NT2/D1 (cell line): Measurements from ENCODE around the gene VENTX.

Source experiments
- DNase-seq: peaks from one replicate; pipeline ENCODE4 v3.0.0-alpha.2; 2011; ENCODE audit warnings: low read depth, low spot score
- H3K27me3 ChIP-seq: 2 replicates; pipeline ENCODE4 v1.6.0; 2011; ENCODE audit warnings: mild to moderate bottlenecking; ENCODE audit not compliant: insufficient read length, insufficient read depth
- H3K36me3 ChIP-seq: 2 replicates; pipeline ENCODE4 v1.6.1; 2011; ENCODE audit warnings: mild to moderate bottlenecking, low read length, mixed read lengths; ENCODE audit not compliant: insufficient read depth, insufficient read length
- H3K4me1 ChIP-seq: 2 replicates; pipeline ENCODE4 v1.5.1; 2011; ENCODE audit not compliant: insufficient read depth, insufficient read length
- H3K4me3 ChIP-seq: 2 replicates; pipeline ENCODE4 v1.5.1; 2011; ENCODE audit warnings: low read depth; ENCODE audit not compliant: insufficient read length
- H3K9ac ChIP-seq: 2 replicates; pipeline ENCODE4 v1.6.0; 2011; ENCODE audit warnings: low read depth; ENCODE audit not compliant: insufficient read length
- H3K9me3 ChIP-seq: 2 replicates; pipeline ENCODE4 v1.5.1; 2011; ENCODE audit warnings: mild to moderate bottlenecking, low read length; ENCODE audit not compliant: insufficient read depth
- SUZ12 ChIP-seq: IDR thresholded peaks from 2 replicates; pipeline ENCODE4 v1.6.1; 2011; ENCODE audit not compliant: insufficient read length, insufficient read depth; ENCODE audit errors: extremely low read depth
- YY1 ChIP-seq: IDR thresholded peaks from 2 replicates; pipeline ENCODE4 v1.6.1; 2011; ENCODE audit not compliant: insufficient read length, insufficient read depth
- ZNF274 ChIP-seq: IDR thresholded peaks from 2 replicates; pipeline ENCODE4 v1.6.1; 2011; ENCODE audit warnings: mild to moderate bottlenecking, low read depth, low read length

Gene VENTX

GRCh38 chr10:133266056-133266795, 28.6 kb downstream of the VENTX start:
- no peaks in the 10 kb centered on the region for H3K9me3 ChIP-seq
- H3K27me3 ChIP-seq, result peaks cover 18% of the 10 kb centered on the region
- H3K4me3 ChIP-seq, result no peak overlapping the region
- TF ChIP-seq YY1, result no peak
- TF ChIP-seq SUZ12, result no peak
- no peak for TF ChIP-seq ZNF274
- no peak for DNase-seq
- H3K36me3 ChIP-seq, result peaks cover 3% of the 10 kb centered on the region
- H3K4me1 ChIP-seq, result peaks cover 6% of the 10 kb centered on the region
- no peak overlapping the region for H3K9ac ChIP-seq

- Histone ChIP-seq H3K9ac (no peak overlapping the region), H3K4me1 (peaks cover 4% of the 10 kb centered on the region), H3K36me3 (peaks cover 3% of the 10 kb centered on the region), H3K27me3 (peaks cover 13% of the 10 kb centered on the region), H3K9me3 (no peaks in the 10 kb centered on the region), H3K4me3 (no peak overlapping the region)
- DNase-seq, result no peak
- TF ChIP-seq SUZ12 (no peak), ZNF274 (no peak), YY1 (no peak)
These were observed 29.6 kb downstream of the VENTX start for GRCh38 chr10:133267293-133267692.

GRCh38 chr10:133267829-133268228, 30.2 kb downstream of the VENTX start:
- Histone ChIP-seq H3K9me3 (no peaks in the 10 kb centered on the region), H3K4me3 (no peak overlapping the region), H3K36me3 (peaks cover 3% of the 10 kb centered on the region), H3K4me1 (peaks cover 4% of the 10 kb centered on the region), H3K27me3 (peaks cover 8% of the 10 kb centered on the region), H3K9ac (no peak overlapping the region)
- no peak for DNase-seq
- TF ChIP-seq SUZ12, result no peak
- TF ChIP-seq YY1, result no peak
- no peak for TF ChIP-seq ZNF274

GRCh38 chr10:133268532-133268931, 30.9 kb downstream of the VENTX start:
- no peak overlapping the region for H3K9ac ChIP-seq
- TF ChIP-seq SUZ12 (no peak), YY1 (no peak), ZNF274 (no peak)
- peaks cover 2% of the 10 kb centered on the region for H3K27me3 ChIP-seq
- peaks cover 4% of the 10 kb centered on the region for H3K4me1 ChIP-seq
- peaks cover 3% of the 10 kb centered on the region for H3K36me3 ChIP-seq
- no peak for DNase-seq
- no peaks in the 10 kb centered on the region for H3K9me3 ChIP-seq
- H3K4me3 ChIP-seq, result no peak overlapping the region

DNA sequence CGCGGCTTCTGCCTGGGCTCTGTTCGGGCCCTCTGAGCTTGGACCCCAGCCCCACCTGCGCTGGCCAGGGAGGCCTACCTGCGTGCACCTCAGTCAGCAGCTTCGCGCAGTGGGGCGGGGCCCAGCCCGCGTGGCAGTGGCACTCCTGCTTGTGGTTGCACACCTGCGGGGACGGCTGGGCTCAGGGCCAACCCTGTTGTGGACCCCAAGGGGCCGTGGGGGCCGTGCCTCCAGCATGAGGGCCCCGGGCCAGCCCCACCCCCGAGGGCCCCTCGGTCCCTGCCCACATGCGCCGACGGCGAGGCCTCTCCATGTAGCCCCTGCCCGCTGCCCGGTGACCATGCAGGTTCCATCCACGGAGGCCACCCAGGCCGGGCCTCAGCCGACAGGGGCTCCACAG, 31.7 kb downstream of the VENTX start:
- no peaks in the 10 kb centered on the region for H3K9me3 ChIP-seq
- no peak overlapping the region for H3K9ac ChIP-seq
- no peak for DNase-seq
- H3K4me3 ChIP-seq, result no peak overlapping the region
- TF ChIP-seq SUZ12 (no peak), YY1 (no peak), ZNF274 (no peak)
- no peaks in the 10 kb centered on the region for H3K27me3 ChIP-seq
- H3K4me1 ChIP-seq, result peaks cover 2% of the 10 kb centered on the region
- H3K36me3 ChIP-seq, result peaks cover 3% of the 10 kb centered on the region

GRCh38 chr10:133270204-133270603, 32.5 kb downstream of the VENTX start:
- DNase-seq, result no peak
- H3K4me3 ChIP-seq, result no peak overlapping the region
- peaks cover 4% of the 10 kb centered on the region for H3K4me1 ChIP-seq
- H3K9me3 ChIP-seq, result no peaks in the 10 kb centered on the region
- peaks cover 3% of the 10 kb centered on the region for H3K36me3 ChIP-seq
- no peaks in the 10 kb centered on the region for H3K27me3 ChIP-seq
- H3K9ac ChIP-seq, result no peak overlapping the region
- TF ChIP-seq YY1 (no peak), ZNF274 (no peak), SUZ12 (no peak)

DNA sequence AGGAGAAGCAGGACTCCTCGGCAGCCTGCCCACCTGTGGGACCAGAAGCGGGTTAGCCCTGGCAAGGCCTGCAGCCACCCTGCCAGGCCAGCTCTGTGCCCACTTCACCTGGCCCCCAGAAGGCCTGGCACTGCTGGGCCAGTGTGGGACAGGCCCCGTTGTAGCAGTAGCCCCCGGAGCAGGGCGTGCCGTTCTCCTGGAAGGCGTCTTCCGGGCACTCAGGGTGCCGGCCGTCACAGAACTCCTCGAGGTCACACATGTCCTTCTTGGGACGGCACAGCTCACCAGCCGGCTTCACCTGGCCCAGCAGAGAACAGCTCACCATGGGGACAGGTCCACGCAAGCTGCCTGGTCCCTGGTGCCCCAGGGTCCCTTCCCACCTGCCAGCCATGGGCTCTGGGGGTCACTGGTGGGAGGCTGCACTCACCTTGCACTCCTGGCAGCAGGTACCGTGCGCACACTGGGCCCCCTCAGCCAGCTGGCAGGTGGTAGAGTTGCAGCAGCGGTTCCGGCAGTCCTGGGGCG, 33.2 kb downstream of the VENTX start:
- Histone ChIP-seq H3K4me3 (no peak overlapping the region), H3K27me3 (no peaks in the 10 kb centered on the region), H3K4me1 (peaks cover 9% of the 10 kb centered on the region), H3K9ac (no peak overlapping the region), H3K36me3 (peaks cover 3% of the 10 kb centered on the region), H3K9me3 (no peaks in the 10 kb centered on the region)
- no peak for DNase-seq
- TF ChIP-seq YY1, result no peak
- TF ChIP-seq ZNF274, result no peak
- no peak for TF ChIP-seq SUZ12
